Measurements from ENCODE around the gene TMPRSS12. TPM values are rescaled to one million over a fixed set of nuclear protein-coding genes. Genes with fewer than 3 reads are reported as not detected.
"Not testable (repeated sequence)": the region's sequence is repeated elsewhere in the genome, so short reads cannot be mapped to it uniquely, and the experiment has no call there.

TMPRSS12 gene, protein sequence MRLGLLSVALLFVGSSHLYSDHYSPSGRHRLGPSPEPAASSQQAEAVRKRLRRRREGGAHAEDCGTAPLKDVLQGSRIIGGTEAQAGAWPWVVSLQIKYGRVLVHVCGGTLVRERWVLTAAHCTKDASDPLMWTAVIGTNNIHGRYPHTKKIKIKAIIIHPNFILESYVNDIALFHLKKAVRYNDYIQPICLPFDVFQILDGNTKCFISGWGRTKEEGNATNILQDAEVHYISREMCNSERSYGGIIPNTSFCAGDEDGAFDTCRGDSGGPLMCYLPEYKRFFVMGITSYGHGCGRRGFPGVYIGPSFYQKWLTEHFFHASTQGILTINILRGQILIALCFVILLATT
- total RNA-seq: not detected

DNA sequence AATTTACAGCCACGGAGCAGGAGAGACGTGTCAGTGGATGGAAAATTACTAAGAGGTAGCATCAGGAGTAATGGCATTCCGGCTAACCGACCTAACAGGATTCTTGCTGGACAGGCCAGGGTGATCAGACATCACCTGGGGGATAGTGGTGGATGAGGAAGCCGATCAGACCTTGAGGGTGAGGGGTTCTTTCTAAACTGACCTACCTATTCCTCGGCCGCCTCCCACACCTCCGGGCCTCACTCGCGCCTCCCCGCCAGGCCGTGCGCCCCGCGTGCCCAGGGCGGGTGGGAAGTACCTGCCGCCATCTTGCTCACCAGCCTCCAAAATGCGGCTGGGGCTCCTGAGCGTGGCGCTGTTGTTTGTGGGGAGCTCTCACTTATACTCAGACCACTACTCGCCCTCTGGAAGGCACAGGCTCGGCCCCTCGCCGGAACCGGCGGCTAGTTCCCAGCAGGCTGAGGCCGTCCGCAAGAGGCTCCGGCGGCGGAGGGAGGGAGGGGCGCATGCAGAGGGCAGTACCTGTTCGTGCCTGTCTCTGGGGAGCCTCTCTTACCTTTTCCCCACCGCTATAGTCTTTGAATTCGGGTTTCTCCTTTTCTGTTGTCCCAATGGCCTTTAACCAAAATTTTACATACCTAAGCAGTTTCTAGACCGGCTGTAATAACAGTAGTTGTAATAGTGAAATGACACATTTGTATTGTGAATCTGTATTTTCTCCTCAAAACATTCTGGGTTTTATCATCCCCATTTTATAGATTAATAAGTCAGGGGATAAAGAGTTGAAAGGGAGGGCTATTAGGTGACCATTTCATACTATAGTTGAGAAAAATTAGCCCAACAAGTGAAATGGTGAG is at the start of gene TMPRSS12:
TMPRSS12 (plus strand) TSS at position 290 of the 857 bp plus-strand sequence; CDS start at position 329, 39 bp downstream.
- TF ChIP-seq POLR2A (IDR thresholded peaks at IDR 0.05): peak in 2 of 3 donors; percentile 21 to 44
- TF ChIP-seq, protein P1, sequence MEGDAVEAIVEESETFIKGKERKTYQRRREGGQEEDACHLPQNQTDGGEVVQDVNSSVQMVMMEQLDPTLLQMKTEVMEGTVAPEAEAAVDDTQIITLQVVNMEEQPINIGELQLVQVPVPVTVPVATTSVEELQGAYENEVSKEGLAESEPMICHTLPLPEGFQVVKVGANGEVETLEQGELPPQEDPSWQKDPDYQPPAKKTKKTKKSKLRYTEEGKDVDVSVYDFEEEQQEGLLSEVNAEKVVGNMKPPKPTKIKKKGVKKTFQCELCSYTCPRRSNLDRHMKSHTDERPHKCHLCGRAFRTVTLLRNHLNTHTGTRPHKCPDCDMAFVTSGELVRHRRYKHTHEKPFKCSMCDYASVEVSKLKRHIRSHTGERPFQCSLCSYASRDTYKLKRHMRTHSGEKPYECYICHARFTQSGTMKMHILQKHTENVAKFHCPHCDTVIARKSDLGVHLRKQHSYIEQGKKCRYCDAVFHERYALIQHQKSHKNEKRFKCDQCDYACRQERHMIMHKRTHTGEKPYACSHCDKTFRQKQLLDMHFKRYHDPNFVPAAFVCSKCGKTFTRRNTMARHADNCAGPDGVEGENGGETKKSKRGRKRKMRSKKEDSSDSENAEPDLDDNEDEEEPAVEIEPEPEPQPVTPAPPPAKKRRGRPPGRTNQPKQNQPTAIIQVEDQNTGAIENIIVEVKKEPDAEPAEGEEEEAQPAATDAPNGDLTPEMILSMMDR (IDR thresholded peaks at IDR 0.05): peak in 4 of 7 experiments; percentile 9 to 39 (median 21)
- Histone ChIP-seq H3K9me3 (no peaks in the 10 kb centered on the region), H3K27me3 (no peaks in the 10 kb centered on the region), H3K36me3 (replicated peaks in 1 of 2; ENCODE audit: insufficient read depth in 1 of 2, low read depth in 2 of 2) (no peaks in the 10 kb centered on the region), H3K4me1 (no peaks in the 10 kb centered on the region), H3K27ac (peak within 1 kb of the TSS in 3 of 4 donors; percentile 54 to 67 (median 57)), H3K4me3 (peak within 1 kb of the TSS in 1 of 2 donors; percentile 7)
- DNase-seq (peak; percentile 37 to 61 (median 46)), ATAC-seq (peak; percentile 73)
- 32 to 40% methylated on average over 18 to 36 of the region's 36 CpGs for WGBS, 2 donors
- intact Hi-C loops (cut with DNase I): no loop called here

DNA sequence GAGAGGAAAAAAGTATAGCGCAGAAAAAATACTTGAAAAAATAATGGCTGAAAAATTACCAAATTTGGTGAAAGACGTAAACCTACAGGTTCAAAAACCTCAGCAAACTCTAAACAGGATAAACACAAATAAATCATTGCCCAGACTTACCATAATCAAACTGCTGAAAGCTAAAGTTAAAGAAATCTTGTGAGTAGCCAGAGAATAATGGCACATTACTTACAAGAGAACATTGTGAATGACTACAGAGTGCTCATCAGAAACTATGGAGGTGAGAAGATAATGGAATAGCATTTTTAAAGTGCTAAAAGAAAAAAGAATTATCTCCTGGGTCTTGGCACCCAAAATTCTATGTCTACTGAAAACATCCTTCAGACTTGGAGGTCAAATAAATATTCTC is 42.8 kb upstream of the TMPRSS12 start:
- no peak for ATAC-seq

DNA sequence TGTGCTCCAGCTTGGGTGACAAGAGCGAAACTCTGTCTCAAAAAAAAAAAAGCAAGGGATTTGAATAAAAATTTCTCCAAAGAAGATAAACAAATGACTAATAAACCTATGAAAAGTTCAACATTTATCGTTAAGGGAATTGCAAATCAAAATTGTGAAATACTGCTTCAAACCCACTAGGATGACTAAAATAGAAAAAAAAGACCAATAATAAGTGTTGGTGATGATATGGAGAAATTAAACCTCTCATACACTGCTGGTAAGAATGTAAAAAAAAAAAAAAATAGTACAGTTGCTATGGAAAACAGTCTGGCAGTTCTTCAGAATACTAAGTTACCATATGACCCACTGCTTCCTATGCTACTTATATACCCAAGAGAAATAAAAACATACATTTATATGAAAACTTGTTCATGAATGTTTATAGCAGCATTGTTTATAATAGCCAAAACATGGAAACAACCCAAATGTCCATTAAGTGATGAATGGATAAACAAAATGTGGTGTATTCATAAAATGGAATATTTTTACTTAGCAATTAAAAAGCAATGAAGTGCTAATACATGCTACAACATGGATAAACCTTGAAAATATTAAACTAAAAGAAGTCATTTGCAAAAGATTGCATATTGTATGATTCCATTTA is 39.4 kb upstream of the TMPRSS12 start:
- intact Hi-C loops (cut with DNase I): no loop called here
- no peak for DNase-seq
- no peak for TF ChIP-seq POLR2A (IDR thresholded peaks at IDR 0.05)
- TF ChIP-seq, protein P1 (IDR thresholded peaks at IDR 0.05): no peak
- Histone ChIP-seq H3K27ac (no peak overlapping the region), H3K4me1 (no peaks in the 10 kb centered on the region), H3K4me3 (no peak overlapping the region), H3K27me3 (no peaks in the 10 kb centered on the region), H3K36me3 (replicated peaks in 1 of 2; ENCODE audit: insufficient read depth in 1 of 2, low read depth in 2 of 2) (peaks cover 0 to 6% of the 10 kb centered on the region in 2 donors), H3K9me3 (no peaks in the 10 kb centered on the region)
- ATAC-seq: no peak
- 95 to 96% methylated on average over 2 of the region's 2 CpGs for WGBS, 2 donors

More for the DNA sequence above, 42.8 kb upstream of the TMPRSS12 start:
- Histone ChIP-seq H3K36me3 (replicated peaks in 1 of 2; ENCODE audit: insufficient read depth in 1 of 2, low read depth in 2 of 2) (peaks cover 0 to 10% of the 10 kb centered on the region in 2 donors), H3K9me3 (no peaks in the 10 kb centered on the region), H3K27ac (no peak overlapping the region), H3K27me3 (no peaks in the 10 kb centered on the region), H3K4me1 (no peaks in the 10 kb centered on the region), H3K4me3 (no peak overlapping the region)
- 94 to 98% methylated on average over 2 of the region's 2 CpGs for WGBS, 2 donors
- intact Hi-C loops (cut with DNase I): no loop called here
- no peak for DNase-seq
- TF ChIP-seq, protein P1 (IDR thresholded peaks at IDR 0.05): no peak
- TF ChIP-seq POLR2A (IDR thresholded peaks at IDR 0.05): no peak

DNA sequence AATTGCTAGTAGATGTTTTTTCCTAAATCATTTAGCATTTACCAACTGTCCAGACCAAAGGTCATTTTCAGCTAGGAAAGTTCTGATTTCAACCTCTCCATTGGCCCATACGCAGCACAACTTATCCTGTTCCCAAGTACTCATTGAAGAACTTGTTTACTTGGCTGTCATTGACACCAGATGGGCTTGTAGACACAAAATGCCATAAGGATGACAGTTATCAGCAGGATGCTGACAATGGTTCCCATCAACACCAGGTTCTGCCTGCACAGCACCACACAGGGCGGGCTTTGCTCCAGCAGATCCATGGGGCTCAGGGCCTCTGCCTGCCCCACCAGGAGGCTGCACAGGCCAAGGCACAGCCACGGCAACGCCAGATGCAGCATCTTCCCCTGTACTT is 36.5 kb upstream of the TMPRSS12 start:
- WGBS, 2 donors: 96 to 98% methylated on average over 4 of the region's 4 CpGs
- no peak for TF ChIP-seq POLR2A (IDR thresholded peaks at IDR 0.05)
- TF ChIP-seq, protein P1 (IDR thresholded peaks at IDR 0.05): no peak
- DNase-seq (no peak), ATAC-seq (no peak)
- Histone ChIP-seq H3K4me1 (no peaks in the 10 kb centered on the region), H3K4me3 (no peak overlapping the region), H3K36me3 (replicated peaks in 1 of 2; ENCODE audit: insufficient read depth in 1 of 2, low read depth in 2 of 2) (peaks cover 0 to 8% of the 10 kb centered on the region in 2 donors), H3K27ac (no peak overlapping the region), H3K9me3 (no peaks in the 10 kb centered on the region), H3K27me3 (no peaks in the 10 kb centered on the region)
- intact Hi-C loops (cut with DNase I): no loop called here

DNA sequence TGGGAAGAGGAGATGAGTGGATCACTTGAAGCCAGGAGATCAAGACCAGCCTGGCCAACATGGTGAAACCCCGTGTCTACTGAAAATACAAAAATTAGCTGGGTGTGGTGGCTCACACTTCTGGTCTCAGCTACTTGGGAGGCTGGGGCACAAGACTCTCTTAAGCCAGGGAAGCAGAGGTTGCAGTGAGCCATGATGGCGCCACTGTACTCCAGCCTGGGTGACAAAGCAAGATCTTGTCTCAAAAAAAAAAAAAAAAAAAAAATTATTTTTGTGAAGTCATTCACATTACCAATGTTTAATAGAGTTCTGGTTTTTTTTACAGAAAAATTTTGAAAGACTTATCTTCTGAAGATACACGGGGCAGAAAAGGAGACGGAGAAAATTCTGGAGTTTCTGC is 33.6 kb upstream of the TMPRSS12 start:
- WGBS, 2 donors: 96 to 98% methylated on average over 4 of the region's 4 CpGs
- H3K27ac ChIP-seq; ATAC-seq; H3K9me3 ChIP-seq; H3K4me1 ChIP-seq; intact Hi-C loops (cut with DNase I); H3K27me3 ChIP-seq; DNase-seq; H3K4me3 ChIP-seq: not testable (repeated sequence)
- peaks cover 0 to 11% of the 10 kb centered on the region in 2 donors for H3K36me3 ChIP-seq (replicated peaks in 1 of 2; ENCODE audit: insufficient read depth in 1 of 2, low read depth in 2 of 2)

DNA sequence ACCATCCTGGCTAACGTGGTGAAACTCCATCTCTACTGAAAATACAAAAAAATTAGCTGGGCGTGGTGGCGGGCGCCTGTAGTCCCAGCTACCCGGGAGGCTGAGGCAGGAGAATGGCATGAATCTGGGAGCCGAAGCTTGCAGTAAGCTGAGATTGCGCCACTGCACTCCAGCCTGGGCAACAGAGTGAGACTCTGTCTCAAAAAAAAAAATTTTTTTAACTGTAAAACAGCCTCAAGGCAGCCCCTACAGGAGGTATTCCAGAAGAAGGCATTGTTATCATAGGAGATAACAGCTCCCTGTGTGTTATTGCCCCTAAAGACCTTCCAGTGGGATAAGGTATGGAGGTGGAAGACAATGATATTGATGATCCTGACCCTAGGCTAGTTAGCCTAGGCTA is 27.8 kb upstream of the TMPRSS12 start:
- H3K36me3 ChIP-seq (replicated peaks in 1 of 2; ENCODE audit: insufficient read depth in 1 of 2, low read depth in 2 of 2): peaks cover 0 to 19% of the 10 kb centered on the region in 2 donors
- H3K4me3 ChIP-seq; intact Hi-C loops (cut with DNase I); H3K9me3 ChIP-seq; ATAC-seq; DNase-seq; H3K27ac ChIP-seq; H3K27me3 ChIP-seq; H3K4me1 ChIP-seq: not testable (repeated sequence)
- WGBS, 2 donors: 89 to 95% methylated on average over 7 of the region's 7 CpGs
